HG02970 (cell line): ENCODE results near the gene ERC2.

ENCODE experiments used
- ATAC-seq: cut with Tn5 transposase; IDR thresholded peaks from one replicate; pipeline ENCODE4 v1.9.1; 2021; ENCODE audit warnings: mild to moderate bottlenecking, moderate library complexity, moderate number of reproducible peaks; ENCODE audit not compliant: unreplicated experiment, low FRiP score

ERC2 gene

GRCh38 chr3:55782351-55782750 lies 685.9 kb downstream of the ERC2 start:
- ATAC-seq = no peak

- ATAC-seq = no peak
Observed at GRCh38 chr3:55780913-55781312, 687.4 kb downstream of the ERC2 start.

DNA sequence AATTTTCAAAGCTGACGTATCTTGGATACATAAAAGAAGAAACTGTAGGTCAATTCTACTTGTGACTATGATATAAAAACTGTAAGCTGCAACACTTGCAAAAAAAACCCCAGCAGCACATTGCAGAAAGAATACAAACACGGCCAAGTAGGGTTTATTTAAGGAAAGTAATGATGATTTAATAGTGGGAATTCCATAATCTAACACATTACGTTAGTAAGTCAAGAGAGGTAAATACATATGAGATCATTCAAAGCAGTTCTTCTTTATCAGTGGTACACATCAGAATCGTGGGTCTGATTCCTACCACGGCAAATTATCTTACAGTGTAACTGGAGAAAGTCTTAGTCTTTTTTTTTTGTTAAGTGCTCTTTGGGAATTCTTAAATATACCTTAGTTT lies 688.7 kb downstream of the ERC2 start:
- no peak for ATAC-seq

GRCh38 chr3:55775366-55776154 lies 692.7 kb downstream of the ERC2 start:
- ATAC-seq = no peak

DNA sequence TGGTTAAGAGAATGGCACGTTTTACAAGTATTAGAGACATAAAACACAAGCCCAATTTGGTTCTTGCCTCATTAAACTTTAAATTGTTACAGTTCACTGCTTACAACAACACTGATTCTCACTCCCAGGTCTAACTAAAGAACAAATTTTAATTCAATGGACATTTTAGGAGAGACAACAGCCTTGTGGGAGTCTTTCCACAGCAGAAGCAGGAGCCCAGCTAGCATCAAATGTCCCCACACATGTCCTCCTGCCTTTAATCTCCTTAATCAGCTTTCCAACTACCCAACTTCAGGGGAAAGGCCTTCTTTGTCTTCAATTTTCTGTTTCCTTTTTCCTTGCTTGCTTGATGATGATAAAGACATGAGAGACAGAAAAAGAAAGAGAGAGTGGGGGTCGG lies 693.4 kb downstream of the ERC2 start:
- ATAC-seq = no peak

DNA sequence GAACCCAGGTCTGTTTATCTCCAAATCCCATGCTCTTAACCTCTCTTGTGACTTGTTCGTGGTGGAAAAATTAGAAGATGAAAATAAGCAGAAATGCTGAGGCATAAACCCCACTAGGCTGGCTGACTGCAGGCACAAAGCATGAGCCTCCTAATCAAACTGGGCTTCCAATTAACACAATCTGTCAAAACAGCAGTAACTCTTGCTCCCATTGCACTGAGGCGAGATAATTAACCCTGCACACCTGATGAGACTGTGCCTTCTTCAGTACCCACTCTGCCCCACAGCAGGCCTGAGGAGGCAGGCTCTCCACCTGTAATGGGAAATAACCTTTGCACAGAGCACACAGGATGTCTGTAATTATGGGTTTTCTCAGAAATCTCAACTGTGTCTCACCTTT lies 696.8 kb downstream of the ERC2 start:
- no peak for ATAC-seq

GRCh38 chr3:55770077-55770476 lies 698.2 kb downstream of the ERC2 start:
- ATAC-seq = no peak

GRCh38 chr3:55766753-55767152 lies 701.5 kb downstream of the ERC2 start:
- ATAC-seq = no peak

- no peak for ATAC-seq
Observed at GRCh38 chr3:55765906-55766701, 702.2 kb downstream of the ERC2 start.

- no peak for ATAC-seq
Observed at GRCh38 chr3:55765398-55765797, 702.9 kb downstream of the ERC2 start.

- ATAC-seq = no peak
Observed at GRCh38 chr3:55756976-55757375, 711.3 kb downstream of the ERC2 start.

DNA sequence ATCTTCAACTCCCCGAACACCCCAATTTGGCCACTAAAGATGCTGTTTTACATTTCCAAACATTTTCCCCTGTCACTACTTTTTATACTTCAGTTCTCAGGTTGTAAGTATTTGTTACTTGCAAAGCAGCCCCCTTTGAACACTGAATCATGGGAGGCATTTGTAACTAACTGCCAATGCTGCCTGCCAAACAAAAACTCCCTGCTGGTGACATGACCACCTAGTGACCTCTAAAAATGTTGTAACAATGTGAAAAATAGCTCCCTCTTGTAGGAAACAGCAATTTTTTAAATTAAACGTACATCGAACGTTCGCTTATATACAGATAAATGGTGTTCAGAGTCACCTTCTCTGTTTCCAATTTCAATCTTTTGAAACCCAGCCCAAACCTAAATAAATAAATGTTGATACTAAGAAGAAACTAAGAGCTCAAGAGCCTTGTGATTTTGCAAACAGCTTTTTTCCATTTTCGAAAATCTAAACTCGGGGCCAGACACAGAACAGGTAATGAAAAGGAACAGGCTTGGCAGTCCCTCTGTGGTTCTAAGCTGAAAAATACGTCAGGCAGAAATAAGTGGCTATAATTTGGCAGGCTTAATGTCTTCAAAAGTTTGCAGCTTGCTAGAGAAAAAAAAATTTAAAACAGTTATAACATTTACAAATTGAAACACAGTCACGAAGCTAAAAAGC lies 712.6 kb downstream of the ERC2 start:
- no peak for ATAC-seq

DNA sequence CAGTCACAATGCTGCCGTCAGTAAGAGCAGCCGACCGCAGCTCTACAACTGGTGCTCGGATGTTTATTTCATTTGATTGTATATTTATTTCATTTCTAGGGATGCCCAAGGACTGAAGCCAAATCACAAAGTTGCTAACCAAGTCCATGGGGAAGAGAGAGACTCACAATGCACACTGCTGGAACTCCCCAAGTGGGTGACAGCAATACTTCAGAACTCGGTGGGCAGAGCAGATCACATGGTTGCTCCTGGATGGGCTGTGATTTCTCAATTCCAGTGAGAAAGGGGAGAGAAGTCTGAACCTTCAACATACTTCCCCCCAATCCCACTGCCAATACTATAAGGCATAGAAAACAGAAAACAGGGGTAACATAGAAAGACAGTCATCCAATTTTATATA lies 715.4 kb downstream of the ERC2 start:
- no peak for ATAC-seq

GRCh38 chr3:55751730-55752129 lies 716.5 kb downstream of the ERC2 start:
- no peak for ATAC-seq

DNA sequence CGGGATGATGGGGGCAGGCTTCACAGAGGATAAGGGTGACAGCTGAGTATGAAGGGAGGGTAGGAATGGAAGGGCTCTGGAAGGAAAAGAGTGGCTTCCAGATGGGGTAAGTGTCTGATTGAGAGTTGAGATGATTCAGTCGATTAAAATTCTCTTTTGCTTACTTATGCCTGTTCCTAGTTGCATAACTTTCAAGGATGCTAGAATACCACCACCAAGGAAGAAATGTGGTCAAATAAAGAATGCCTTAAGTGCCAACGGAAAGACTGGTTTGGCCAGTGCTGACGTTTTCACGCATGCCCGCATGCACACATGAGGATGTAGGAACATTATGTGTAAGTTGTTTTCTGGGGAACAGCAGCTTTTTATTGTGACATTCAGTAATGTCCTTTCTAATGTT lies 717.7 kb downstream of the ERC2 start:
- ATAC-seq = no peak

DNA sequence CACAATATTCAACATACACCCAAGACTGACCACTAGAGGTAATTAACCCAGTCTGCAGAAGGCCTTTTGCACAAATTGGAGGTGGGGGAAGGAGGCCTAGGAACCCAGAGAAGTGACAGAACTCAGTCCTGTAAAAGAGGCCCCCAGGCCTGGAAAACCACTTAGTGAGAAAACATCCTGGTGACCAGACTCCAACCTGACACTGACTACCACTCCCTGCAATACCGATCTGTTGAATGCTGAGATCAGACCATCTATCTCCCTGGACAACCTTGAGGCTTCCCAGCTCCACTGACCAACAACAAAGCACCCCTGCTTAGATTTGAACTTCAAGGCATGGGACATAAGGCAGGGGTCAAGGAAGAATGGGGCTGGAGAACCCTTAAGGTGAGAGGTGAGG lies 719.2 kb downstream of the ERC2 start:
- ATAC-seq = no peak

DNA sequence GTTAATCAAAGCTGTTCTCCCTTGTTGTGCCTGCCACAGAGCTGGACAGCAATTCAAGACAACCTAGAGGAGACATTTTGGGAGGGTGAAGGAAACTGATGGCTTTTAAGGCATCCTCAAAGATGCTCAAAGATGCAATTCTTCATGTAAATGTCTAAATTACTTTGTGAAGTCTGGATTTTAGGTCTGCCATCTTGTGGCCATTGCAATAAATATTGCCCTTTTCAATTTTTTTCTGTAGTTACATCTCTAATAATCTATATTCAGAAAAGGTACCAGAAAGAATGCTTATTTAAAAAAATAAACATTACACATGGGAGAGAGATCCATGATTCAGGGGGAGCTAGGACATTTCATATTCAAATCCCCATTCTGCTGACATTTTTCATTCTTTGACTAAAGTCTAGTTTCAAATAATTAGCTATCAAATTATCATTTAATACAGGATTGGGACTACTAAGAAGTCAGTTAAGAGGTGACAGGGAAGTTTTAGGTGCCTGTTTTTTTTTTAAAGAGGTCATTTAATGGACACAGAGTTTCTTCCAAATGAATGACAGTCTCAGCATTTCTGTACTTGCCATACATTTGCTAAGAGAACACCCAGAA lies 721.4 kb downstream of the ERC2 start:
- no peak for ATAC-seq

- ATAC-seq = no peak
Observed at GRCh38 chr3:55742832-55743136, 725.5 kb downstream of the ERC2 start.

- ATAC-seq = no peak
Observed at GRCh38 chr3:55742022-55742831, 726.0 kb downstream of the ERC2 start.

DNA sequence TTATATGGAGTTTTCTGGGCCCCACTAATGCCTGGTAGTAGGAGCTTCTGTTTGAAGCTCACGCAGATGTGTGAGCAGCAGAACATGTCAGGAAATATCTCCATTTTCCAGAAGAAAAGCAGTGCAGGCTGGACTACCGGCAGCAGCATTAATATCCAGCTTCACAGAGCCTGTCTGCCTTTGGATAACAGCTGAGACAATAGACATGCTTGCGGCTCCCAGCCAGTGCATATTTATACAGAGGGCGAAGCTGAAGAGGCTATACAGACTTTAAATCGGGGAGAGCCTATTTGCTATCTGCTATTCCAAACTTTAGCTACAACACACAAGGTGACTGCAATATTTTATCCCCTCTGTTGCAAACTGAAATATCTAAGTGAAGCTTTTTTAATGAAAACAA lies 731.1 kb downstream of the ERC2 start:
- ATAC-seq = no peak
